RCC 7860 (cell line): ENCODE data around the gene URB1.
"Not testable (repeated sequence)": the region's sequence is repeated elsewhere in the genome, so short reads cannot be mapped to it uniquely, and the experiment has no call there.

Source experiments
- DNase-seq: peaks from one replicate; pipeline ENCODE4 v3.0.0-alpha.2; 2015; ENCODE audit warnings: low spot score
- FAIRE-seq: peaks from 2 replicates; lab custom pipeline; 2012; peaks lifted over from hg19 to GRCh38; lab: Jason Lieb, UNC

Gene URB1

DNA sequence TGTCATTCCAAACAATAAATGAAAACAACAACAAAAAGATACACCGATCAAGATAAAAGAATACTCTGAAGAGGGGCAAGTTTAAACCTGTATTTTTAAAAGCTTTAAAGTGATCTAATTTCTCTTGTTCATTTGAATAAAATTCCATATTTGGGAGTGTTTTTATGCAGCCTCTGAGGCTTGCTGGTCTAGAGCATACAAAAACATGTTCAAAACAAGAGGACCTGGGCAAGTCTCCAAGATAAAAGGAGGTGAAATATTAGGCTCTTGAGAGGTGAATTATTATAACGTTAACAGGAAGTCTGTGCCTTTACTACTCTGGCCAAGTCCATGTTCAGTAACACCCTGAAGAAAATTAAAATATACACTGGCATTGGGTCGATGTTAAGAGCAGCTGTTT is 20.1 kb downstream of the URB1 start:
- no peak for FAIRE-seq
- no peak for DNase-seq

DNA sequence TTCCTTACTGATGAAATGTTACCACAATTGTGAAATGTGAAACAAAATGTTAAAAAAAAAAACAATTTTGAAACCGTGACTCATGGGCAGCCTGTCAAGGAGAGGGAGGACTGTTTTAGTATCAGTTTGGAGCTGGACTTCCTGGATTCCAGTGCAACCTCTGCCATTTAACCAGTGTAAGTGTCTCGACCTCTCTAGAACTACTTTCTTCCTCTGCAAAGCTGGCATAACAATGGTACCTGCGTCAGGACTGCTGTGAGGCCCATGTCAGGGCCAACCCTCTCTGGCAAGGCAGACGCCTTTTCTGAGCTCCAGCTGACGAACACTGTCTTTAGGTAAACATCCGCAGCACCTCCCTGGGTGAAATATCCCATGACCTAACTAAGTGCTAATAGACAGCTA is 20.9 kb downstream of the URB1 start:
- no peak for FAIRE-seq
- no peak for DNase-seq

DNA sequence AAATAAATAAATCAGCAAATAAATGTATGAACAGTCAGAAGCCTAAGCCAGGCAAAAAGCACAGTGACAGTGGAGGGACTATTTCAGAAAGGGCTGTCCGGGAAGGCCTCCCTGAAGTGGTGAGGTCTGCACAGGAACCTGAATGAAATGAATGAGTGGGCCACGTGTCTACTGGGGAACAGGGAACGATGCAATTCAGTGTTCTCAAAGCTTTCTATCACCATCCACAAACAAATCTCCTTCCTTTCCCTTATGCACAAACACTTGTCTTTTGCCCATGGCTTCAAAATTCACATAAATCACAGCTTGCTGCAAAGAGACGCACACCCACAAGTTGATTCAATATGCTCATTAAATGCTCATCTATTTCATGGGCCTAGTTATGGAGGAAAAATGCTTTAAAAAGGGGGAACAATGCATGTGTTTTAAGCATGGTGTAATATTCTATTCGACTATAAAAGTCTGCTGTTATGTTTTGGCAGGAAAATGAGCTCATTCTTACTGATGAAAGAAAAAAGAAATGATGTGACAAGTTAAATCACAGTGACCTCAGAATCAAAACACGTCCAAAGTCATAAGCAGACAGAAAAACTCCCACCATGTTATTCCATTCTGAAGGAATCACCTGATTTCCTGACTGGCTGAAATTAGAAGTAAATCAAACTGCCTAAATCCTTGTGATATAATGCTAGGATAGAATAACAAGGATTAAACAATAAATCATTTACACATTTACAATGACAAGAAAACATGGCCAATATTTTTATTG is 21.6 kb downstream of the URB1 start:
- FAIRE-seq, result no peak
- no peak for DNase-seq

DNA sequence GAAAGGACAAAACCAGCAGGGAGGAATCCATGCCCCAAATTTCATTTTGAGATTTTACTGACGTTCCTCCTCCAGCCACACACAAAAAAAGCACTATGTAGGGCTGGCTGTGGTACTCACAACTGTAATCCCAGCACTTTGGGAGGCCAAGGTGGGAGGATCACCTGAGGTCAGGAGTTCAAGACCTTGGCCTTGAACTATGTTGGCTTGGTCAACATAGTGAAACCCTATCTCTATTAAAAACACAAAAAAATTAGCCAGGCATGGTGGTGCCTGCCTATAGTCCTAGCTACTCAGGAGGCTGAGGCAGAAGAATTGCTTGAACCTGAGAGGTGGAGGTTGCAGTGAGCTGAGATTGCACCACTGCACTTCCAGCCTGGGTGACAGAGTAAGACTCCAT is 23.9 kb downstream of the URB1 start:
- not testable (repeated sequence) for FAIRE-seq, DNase-seq

DNA sequence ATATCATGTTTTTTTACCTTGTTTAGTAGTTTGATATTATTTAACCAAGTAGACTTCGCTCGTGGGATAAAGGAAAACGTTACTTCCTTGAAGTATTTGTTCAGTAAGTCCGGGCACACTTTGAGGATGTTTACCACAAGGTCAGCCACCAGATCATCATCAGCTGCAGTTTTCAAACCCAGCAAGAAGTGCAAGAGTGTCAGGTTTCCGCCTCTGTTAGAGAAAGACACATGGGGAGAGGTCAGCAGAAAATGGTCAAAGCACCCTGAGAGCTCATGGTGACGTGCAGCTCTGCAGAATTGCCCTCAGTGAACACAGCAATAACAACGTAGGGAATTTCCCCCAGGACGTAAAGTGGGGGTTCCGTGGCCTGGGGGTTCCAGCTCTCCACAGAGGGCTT is 24.4 kb downstream of the URB1 start:
- FAIRE-seq (no peak), DNase-seq (no peak)

DNA sequence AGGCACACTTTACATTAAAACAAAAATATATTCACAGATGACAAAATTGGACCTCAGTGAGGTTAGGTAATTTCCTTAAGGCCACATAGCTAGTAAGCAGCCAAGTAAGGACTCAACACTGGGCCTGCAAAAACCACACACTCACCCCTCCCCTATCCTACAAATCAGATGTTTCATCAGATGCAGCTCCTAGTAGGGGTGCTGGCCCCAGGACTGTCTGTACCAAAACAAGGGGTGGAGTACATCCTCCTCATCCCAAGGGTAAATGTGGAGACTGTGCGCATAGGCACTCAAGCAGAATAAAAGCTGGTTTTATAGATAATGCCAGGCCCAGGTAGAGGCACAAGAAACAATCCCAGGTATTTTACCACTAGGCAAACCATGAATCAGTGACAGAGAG is 25.7 kb downstream of the URB1 start:
- no peak for FAIRE-seq
- no peak for DNase-seq

DNA sequence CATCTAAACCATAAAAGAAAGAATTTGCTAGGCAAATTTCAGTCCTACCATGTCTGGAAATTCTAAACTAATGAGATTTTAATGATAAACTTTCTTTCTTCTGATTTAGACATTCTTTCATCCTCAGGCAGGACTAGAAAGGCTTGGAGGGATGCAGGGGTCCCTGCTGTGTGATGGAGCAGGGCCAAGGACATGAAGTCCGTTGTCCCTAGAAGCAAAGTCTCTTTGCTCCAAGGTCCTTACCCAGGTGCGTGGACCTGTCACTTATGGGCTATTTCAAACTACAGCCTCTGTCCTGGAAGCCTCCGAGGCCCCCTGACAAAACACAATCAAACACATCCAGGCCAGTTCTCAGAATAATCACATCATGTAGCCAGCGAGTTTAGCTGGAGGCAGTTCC is 26.6 kb downstream of the URB1 start:
- DNase-seq (no peak), FAIRE-seq (no peak)

DNA sequence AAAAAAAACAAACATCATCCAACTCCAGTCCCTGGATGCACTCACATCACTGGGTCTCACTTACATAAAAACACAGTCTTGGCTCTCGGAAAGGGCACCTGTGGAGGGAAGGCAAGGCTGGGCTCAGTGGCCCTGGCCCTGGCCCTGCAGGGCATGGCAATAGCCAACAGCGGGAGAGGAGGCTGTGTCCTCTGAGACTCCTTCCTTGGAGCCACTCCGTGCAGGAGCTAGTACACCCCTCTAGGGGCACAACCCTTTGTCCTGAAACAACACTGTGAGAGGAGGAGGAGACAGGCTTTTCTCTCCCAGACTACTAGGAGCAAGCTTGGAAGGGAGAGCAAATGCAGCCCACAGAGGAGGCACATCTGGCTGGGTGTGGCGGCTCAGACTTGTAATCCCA is 28.0 kb downstream of the URB1 start:
- no peak for DNase-seq
- FAIRE-seq, result no peak

DNA sequence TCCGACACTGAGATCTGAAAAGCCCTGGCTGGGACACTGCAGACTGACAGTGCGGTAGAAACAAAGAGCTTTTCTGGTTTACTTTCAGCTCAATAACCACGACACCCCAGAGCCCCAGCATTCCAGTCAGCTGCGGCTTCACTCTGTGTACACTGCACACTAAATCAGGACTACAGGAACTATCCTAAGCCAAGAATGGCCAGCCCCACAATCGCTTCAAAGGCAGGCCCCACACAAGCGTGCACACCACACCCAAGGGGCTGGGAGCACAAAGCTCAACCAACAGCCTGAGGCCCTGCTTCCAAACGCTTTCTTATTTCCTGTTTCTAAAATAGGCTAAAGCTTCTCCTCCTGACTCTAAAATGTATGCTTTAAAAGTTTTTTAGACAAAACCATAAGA is 28.4 kb downstream of the URB1 start:
- DNase-seq (no peak), FAIRE-seq (no peak)

DNA sequence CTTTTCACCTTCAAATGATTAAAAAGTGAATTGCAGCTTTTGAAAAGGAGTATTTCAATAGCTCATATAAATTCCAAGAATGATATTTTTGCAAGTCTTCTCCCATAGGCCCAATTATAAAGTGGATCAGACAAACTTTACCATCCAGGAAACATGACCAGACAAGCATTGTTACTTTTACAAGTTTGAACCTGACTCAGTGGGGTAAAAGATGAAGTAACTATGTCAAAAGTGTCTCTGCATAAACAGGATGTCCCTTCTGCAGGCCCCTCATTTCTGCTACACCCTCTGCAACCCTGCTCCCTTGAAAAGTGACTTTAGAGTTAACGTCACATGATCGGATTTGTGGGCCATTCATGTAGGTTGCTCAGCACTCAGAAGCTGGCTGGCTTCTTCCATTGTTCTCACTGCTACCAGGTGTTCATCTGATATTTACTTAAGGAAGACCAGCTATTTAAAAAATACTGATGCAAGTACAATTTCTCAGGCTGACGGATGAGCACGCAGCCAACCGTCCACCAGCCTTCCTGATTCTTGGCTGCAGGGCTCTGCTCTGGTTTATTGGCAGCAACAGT is 32.3 kb downstream of the URB1 start:
- FAIRE-seq, result no peak
- DNase-seq, result no peak

DNA sequence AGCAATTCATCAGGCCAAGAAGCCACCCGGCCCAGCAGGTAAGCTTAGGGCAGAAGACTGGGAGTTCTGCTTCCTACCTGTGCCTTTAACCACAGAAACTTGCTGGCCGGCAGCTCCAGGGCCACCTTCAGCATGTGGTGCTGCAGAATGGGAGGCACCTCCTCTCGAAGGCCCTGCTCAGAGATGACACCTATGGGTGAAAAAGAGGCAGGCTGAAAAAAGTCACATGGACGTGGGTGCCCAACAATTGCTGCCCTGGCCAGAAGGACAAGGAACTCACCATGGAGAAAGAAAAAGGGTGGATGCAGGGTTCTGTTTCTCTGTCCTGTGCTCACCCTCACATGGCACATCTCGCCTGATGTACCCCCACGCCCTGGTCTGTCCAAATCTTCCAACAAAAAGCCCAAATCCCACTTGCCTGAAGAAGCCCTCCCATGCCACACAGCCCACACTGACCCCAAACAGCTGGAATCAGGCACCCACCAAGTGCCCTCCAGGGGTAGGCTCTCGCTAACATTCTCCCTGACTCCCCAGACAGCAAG is 33.0 kb downstream of the URB1 start:
- DNase-seq, result no peak
- no peak for FAIRE-seq

DNA sequence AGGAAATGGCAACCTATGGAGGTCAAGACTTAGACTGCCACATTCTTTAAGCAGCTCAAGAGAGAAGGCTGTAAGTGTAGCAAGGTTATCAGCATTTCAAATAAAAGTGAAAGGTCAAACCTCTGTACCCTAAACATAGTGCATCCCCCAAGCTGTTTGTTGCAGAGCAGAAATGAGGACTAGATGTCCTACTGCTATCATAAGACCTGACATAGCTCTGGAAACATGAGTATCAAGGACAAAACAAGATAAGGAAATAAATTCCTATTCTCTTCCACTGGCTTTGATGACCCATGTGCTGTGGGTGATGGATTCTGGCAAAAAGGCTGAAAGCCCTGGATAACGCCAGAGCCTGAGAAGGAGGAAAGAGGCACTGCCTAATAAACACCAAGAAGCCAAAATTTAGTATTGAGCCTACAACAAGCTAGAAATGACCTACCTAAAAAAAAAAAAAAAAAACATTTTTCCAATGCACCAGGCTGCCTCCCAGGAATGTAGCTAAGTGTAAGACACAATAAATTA is 35.9 kb downstream of the URB1 start:
- no peak for FAIRE-seq
- DNase-seq, result no peak

DNA sequence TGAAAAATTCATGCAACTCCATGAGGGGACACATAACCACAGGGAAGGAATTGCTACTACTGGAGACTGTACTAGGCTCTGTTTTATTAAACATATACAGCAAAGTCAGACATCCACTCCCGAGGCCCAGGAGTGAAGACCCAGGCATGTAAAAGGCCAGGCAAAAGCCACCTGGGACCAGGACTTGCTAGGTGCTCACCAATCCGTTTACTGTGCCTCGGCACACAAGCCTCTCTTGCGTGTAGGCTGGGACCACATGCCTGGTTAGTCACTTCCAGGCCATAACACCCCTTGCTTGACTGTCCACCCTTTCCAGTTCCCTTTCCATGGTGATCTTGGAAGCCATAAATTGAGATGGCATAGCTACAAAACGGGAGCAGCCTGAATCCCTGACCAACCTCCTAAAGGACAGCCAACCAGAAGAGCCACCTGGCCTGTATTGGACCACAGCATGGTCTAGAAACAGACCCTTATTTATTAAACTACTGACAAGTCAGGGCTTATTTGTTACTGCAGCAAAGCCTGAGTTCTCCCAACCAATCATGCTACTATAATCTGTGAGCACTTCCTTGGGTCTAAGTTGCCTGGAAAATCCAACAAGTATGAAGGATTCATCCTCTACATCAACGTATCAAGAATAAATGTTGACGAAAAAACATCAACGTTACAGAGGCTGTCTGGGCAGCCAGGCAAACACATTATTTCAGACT is 39.7 kb downstream of the URB1 start:
- no peak for FAIRE-seq

DNA sequence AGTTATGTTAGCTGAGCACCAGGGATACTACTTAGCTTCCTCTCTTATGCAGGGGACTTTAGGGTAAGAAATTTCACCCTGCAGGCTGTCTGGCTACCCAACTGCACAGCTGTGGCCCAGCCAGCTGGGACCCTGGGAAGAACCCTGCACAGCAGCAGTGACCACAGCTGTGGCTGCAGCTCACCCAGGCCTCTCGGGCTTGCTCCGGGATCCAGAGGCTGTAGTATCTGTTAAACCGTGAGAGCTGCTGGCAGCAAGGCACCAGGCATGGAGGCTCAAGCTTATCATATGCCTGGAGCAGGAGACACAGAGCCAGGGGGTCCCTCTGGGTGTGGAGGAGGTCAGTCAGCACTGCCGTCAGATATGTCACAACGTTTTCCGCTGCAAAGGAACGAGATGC is 40.3 kb downstream of the URB1 start:
- DNase-seq, result no peak
- FAIRE-seq, result no peak

More for the DNA sequence above, 39.7 kb downstream of the URB1 start:
- no peak for DNase-seq

DNA sequence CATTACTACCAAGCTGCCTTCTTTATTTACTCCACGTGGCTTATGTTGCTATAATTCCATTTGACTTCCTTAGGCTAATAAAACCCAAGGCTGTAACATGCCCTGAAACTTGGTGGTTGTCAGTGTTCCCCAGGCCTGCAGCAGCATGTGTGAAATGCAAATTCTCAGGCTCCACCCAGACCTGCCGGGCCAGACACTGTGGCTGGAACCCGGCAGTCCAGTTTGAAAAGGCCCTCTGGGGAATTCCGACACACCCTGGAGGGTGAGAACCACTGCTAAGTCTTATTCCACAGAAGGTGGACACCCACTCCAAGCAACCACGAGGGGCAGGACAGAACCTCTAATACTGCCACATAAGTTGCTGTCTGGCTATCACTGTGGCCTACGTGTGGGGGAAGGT is 41.4 kb downstream of the URB1 start:
- no peak for FAIRE-seq
- no peak for DNase-seq

DNA sequence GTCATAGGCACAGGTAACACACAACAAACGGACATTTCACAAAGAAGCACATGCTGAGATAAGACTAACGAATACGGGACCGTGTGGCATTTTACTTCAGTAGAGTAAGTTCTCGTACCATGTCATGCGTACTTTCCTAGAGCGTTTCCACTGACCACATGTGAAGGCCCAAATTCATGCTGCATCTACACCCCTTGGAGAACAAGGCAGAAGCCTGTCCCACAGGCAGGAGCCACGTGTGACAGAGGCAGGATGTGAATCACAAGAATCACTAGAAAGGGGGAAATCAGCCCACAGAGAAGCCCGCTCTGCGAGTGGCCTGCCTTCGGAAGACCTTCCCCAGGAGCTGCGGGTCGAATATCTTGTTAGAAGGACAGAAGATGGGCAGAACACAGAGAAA is 41.8 kb downstream of the URB1 start:
- DNase-seq, result no peak
- FAIRE-seq, result no peak

DNA sequence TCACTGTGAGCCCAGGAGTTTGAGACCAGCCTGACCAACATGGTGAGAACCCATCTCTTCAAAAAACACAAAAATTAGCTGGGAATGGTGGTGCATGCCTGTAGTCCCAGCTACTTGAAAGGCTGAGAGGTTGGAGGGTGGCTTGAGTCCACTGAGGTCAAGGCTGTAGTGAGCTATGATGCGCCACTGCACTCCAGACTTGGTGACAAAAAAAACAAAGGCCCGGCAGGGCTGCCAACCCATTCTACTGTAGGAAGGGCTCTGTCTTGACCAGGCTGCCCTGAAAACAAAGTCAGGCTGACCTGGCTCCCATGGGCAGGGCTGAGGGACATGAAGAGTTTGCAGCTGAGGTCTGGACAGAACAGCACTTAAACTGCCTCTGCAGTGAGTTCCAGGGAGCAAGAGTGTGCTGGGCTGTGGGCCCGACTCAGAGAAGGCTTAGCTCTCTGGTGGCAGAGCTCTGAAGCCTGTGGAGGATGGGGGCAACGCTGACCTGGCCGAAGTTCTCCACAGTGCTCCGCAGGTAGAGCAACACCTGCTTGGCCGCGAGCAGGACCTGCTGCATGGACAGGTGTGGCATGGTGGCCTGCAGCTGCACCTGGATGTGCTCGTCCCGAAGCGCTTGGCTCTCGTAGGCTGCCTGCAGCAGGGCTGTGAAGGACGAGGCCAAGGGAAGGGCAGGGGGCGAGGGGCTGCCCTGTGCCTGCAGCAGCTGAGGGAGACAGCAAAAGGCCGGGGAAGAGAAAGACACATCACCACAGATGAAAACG is 42.4 kb downstream of the URB1 start:
- no peak for FAIRE-seq
- no peak for DNase-seq

DNA sequence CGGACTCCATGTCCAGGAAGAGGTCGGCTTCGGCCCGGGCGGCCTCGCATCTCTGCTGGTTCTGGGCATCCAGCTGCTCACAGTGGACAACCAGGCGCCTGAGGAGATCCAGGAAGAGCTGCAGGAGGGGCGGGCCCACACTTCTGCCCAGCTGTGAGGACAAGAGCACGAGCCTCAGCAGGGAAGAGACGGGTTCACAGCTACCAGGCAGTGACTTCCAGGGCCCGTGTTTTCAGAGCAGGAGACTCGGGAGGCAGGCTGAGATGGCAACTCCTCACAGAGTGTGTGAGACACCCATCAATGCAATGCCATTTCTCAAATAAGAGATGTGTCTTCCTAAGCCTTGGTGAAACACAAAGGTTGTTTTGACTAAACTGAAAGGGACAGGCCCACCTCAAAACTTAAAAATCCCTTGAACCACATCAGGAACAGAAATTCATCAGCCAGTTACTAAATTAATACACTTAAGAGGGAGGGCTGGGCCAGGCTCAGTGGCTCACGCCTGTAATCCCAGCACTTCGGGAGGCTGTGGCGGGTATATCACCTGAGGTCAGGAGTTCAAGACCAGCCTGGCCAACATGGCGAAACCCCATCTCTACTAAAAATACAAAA is 43.4 kb downstream of the URB1 start:
- no peak for DNase-seq
- FAIRE-seq, result no peak

DNA sequence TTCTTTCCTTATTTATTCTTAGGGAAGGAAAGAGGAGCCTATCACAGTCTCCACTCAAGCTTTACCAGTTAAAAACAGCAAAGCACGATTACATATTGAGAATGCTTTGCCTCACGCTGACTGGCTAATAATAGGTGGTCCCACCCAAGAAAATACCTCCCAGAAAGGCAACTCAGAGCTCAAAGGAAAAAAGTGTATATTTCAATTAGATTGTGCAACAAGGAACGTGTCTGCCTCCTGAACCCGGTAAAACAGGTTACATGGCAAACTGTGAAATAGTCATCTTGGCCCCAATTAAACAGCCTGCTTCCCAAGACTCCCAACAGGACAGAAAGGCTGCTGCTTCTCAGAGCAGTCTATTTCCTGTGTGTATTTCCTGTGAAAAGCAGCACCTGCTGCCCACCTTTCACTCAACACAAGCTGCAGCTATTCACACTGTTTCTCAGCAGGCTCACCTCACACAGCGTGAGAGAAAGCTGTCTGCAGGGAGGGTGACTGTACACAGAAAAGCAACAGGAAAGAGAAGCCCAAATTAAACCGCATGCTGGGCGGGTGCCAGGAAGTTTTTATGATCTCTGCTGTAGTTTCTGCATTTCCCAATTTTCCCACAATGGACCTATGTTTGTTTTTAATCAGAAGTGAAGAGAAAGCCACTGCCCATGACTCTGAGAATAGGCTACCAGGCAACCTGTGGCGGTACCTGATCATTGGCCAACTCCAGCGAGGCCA is 44.0 kb downstream of the URB1 start:
- DNase-seq (no peak), FAIRE-seq (no peak)

DNA sequence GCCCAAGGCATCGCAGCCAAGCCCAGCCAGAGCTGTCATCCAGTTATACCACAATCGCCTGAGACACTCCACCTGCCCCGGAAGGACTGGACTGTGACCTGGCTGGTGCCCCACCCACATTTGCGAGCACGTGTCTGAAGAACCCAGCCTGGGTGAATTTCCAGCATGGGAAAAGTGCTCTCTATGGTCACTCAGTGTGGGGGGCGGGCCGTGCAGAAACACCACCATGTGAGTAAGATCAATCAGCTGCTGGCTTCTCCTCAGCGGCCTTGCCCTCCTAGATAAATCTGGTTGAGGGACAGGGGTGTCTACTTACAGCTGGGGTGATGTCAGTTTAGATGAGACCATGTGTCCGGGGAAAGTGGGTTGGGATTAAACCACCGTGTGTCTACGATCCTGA is 44.8 kb downstream of the URB1 start:
- FAIRE-seq, result no peak
- no peak for DNase-seq
